ENCODE measurements around the gene ATP6V0E2. TPM values are rescaled to one million over a fixed set of nuclear protein-coding genes. Genes with fewer than 3 reads are reported as not detected.

The ATP6V0E2 gene
- total and polyA plus RNA-seq, 4 donors: 8.6 to 34.8 (median 24.5) TPM

DNA sequence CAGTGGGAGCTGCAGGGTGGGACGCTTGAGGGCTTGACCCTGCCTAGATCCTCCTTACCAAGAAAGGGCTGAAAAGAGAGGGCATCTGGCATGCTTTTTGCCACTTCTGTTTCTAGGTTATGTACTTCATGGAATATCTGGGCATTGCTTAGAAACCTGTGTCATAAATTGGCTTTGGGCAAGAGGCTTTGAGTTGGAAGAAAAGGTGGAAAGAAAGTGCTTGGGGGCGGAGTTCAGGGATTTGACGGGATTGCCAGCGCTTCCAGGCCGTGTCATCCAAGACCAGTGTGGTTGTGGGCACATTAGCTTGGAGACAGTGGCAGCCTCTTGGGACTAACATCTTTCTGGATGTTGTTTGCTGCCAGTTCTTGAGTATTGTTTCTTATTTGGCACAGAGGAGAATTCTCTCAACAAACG, 34.8 kb upstream of the ATP6V0E2 start:
- no peaks in the 10 kb centered on the region for H3K9me3 ChIP-seq (ENCODE audit: control insufficient read depth in 4 of 4, insufficient read depth in 3 of 4, low read length in 3 of 4)
- ATAC-seq (ENCODE audit: insufficient read depth, low FRiP score) (no peak), DNase-seq (no peak)
- TF ChIP-seq, protein P1, sequence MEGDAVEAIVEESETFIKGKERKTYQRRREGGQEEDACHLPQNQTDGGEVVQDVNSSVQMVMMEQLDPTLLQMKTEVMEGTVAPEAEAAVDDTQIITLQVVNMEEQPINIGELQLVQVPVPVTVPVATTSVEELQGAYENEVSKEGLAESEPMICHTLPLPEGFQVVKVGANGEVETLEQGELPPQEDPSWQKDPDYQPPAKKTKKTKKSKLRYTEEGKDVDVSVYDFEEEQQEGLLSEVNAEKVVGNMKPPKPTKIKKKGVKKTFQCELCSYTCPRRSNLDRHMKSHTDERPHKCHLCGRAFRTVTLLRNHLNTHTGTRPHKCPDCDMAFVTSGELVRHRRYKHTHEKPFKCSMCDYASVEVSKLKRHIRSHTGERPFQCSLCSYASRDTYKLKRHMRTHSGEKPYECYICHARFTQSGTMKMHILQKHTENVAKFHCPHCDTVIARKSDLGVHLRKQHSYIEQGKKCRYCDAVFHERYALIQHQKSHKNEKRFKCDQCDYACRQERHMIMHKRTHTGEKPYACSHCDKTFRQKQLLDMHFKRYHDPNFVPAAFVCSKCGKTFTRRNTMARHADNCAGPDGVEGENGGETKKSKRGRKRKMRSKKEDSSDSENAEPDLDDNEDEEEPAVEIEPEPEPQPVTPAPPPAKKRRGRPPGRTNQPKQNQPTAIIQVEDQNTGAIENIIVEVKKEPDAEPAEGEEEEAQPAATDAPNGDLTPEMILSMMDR (IDR thresholded peaks at IDR 0.05; ENCODE audit: control extremely low read depth, extremely low read depth): no peak
- H3K4me3 ChIP-seq: peak overlapping the region; percentile 83
- peaks cover 0 to 2% (median 0%) of the 10 kb centered on the region in 4 donors for H3K36me3 ChIP-seq (ENCODE audit: control insufficient read depth in 4 of 4, insufficient read depth in 4 of 4, low read length in 4 of 4)
- H3K27ac ChIP-seq (ENCODE audit: low read depth in 1 of 2, low read length in 1 of 2): peak overlapping the region; percentile 82 to 85
- WGBS, 2 donors: 23 to 29% methylated on average over 6 of the region's 6 CpGs
- H3K9ac ChIP-seq (ENCODE audit: insufficient read depth in 1 of 2, low read length in 2 of 2): peak overlapping the region; percentile 56 to 83
- no peaks in the 10 kb centered on the region for H3K27me3 ChIP-seq (ENCODE audit: control insufficient read depth in 3 of 3, insufficient read depth in 3 of 3, low read length in 2 of 3)
- peaks cover 0 to 14% (median 0%) of the 10 kb centered on the region in 5 donors for H3K4me1 ChIP-seq (ENCODE audit: control insufficient read depth in 5 of 5, insufficient read depth in 5 of 5, low read length in 5 of 5)

- 98% methylated on average over 5 of the region's 5 CpGs for WGBS, 2 donors
- H3K4me3 ChIP-seq: no peak overlapping the region
- no peak overlapping the region for H3K27ac ChIP-seq (ENCODE audit: low read depth in 1 of 2, low read length in 1 of 2)
- no peak overlapping the region for H3K9ac ChIP-seq (ENCODE audit: insufficient read depth in 1 of 2, low read length in 2 of 2)
- H3K36me3 ChIP-seq (ENCODE audit: control insufficient read depth in 4 of 4, insufficient read depth in 4 of 4, low read length in 4 of 4): peaks cover 0 to 2% (median 0%) of the 10 kb centered on the region in 4 donors
- ATAC-seq (ENCODE audit: insufficient read depth, low FRiP score): no peak
- TF ChIP-seq, protein P1 (IDR thresholded peaks at IDR 0.05; ENCODE audit: control extremely low read depth, extremely low read depth): no peak
- peaks cover 0 to 14% (median 0%) of the 10 kb centered on the region in 5 donors for H3K4me1 ChIP-seq (ENCODE audit: control insufficient read depth in 5 of 5, insufficient read depth in 5 of 5, low read length in 5 of 5)
- peak in 1 of 3 donors; percentile 1 for DNase-seq
- H3K27me3 ChIP-seq (ENCODE audit: control insufficient read depth in 3 of 3, insufficient read depth in 3 of 3, low read length in 2 of 3): no peaks in the 10 kb centered on the region
- H3K9me3 ChIP-seq (ENCODE audit: control insufficient read depth in 4 of 4, insufficient read depth in 3 of 4, low read length in 3 of 4): no peaks in the 10 kb centered on the region
Observed at GRCh38 chr7:149839933-149840332, 33.8 kb upstream of the ATP6V0E2 start.

DNA sequence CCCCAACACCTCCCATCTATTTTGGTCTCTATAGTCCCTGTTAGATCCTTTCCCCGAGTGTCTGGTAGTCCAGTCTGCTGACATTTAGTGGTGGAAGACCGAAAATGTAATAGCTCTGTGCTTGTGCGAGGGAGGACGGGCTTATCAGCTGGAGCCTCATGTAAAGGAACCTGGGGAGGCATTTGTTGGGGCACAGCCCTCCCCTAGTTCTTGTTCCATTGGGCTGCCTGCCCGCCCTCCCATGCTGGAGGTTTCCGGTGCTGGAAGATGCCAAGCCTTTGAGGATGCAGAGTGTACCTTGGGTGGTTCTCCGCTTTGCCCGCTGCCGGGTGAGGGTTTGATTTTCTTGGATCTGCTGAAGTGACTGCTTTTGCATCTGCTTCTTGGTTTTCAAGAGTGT, 30.2 kb upstream of the ATP6V0E2 start:
- TF ChIP-seq, protein P1 (IDR thresholded peaks at IDR 0.05; ENCODE audit: control extremely low read depth, extremely low read depth): no peak
- DNase-seq (peak in 1 of 3 donors; percentile 6), ATAC-seq (ENCODE audit: insufficient read depth, low FRiP score) (no peak)
- WGBS, 2 donors: 90 to 95% methylated on average over 9 of the region's 9 CpGs
- peaks cover 0 to 10% (median 0%) of the 10 kb centered on the region in 5 donors for H3K4me1 ChIP-seq (ENCODE audit: control insufficient read depth in 5 of 5, insufficient read depth in 5 of 5, low read length in 5 of 5)
- H3K36me3 ChIP-seq (ENCODE audit: control insufficient read depth in 4 of 4, insufficient read depth in 4 of 4, low read length in 4 of 4): peaks cover 0 to 8% (median 8%) of the 10 kb centered on the region in 4 donors
- H3K27ac ChIP-seq (ENCODE audit: low read depth in 1 of 2, low read length in 1 of 2): no peak overlapping the region
- no peaks in the 10 kb centered on the region for H3K27me3 ChIP-seq (ENCODE audit: control insufficient read depth in 3 of 3, insufficient read depth in 3 of 3, low read length in 2 of 3)
- no peaks in the 10 kb centered on the region for H3K9me3 ChIP-seq (ENCODE audit: control insufficient read depth in 4 of 4, insufficient read depth in 3 of 4, low read length in 3 of 4)
- no peak overlapping the region for H3K4me3 ChIP-seq
- H3K9ac ChIP-seq (ENCODE audit: insufficient read depth in 1 of 2, low read length in 2 of 2): no peak overlapping the region

DNA sequence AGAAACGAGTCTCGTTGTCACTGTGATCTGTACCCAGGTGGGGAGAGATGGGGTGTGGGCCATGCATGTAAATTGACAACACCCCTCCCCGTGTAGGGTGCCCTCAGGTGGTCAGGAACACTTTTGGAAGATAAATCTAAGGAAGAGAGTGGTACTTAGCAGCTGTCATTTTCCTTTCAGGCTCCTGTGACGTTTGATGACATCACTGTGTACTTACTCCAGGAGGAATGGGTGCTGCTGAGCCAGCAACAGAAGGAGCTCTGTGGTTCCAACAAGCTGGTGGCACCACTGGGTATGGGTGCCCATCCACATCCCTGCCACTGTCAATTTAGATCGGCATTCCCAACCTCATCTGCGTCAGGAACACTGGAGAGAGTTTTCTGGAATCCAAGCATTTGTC, 29.3 kb upstream of the ATP6V0E2 start:
- H3K9me3 ChIP-seq (ENCODE audit: control insufficient read depth in 4 of 4, insufficient read depth in 3 of 4, low read length in 3 of 4): no peaks in the 10 kb centered on the region
- H3K4me1 ChIP-seq (ENCODE audit: control insufficient read depth in 5 of 5, insufficient read depth in 5 of 5, low read length in 5 of 5): peaks cover 0 to 2% (median 0%) of the 10 kb centered on the region in 5 donors
- no peak overlapping the region for H3K9ac ChIP-seq (ENCODE audit: insufficient read depth in 1 of 2, low read length in 2 of 2)
- DNase-seq (peak in 1 of 3 donors; percentile 4), ATAC-seq (ENCODE audit: insufficient read depth, low FRiP score) (no peak)
- peaks cover 7 to 10% (median 8%) of the 10 kb centered on the region in 4 donors for H3K36me3 ChIP-seq (ENCODE audit: control insufficient read depth in 4 of 4, insufficient read depth in 4 of 4, low read length in 4 of 4)
- TF ChIP-seq, protein P1 (IDR thresholded peaks at IDR 0.05; ENCODE audit: control extremely low read depth, extremely low read depth): no peak
- no peak overlapping the region for H3K27ac ChIP-seq (ENCODE audit: low read depth in 1 of 2, low read length in 1 of 2)
- H3K27me3 ChIP-seq (ENCODE audit: control insufficient read depth in 3 of 3, insufficient read depth in 3 of 3, low read length in 2 of 3): no peaks in the 10 kb centered on the region
- WGBS, 2 donors: 66 to 80% methylated on average over 6 of the region's 6 CpGs
- no peak overlapping the region for H3K4me3 ChIP-seq

All from lung (tissue), 12 donors.